SK-N-SH treated with all-trans-retinoic acid at 6 μM for 48 hours (cell line): ENCODE data around the gene SMAD3.

Experiments
- ATAC-seq: fragments of 200-7000 bp; cut with Tn5 transposase; 3 replicates; pipeline ENCODE4 v1.9.1; 2020; ENCODE audit warnings: mild to moderate bottlenecking, moderate library complexity
- ARNTL ChIP-seq: fragments of 450-650 bp; formaldehyde crosslinking; IDR thresholded peaks from 2 replicates; pipeline ENCODE4 v1.5.0; 2020; ENCODE audit warnings: low read depth, mild to moderate bottlenecking, moderate library complexity, borderline replicate concordance
- BACH2 ChIP-seq: fragments of 250-450 bp; sonication (Bioruptor Pico); IDR thresholded peaks from 2 replicates; pipeline ENCODE4 v1.9.0; 2021; ENCODE audit warnings: mild to moderate bottlenecking, borderline replicate concordance
- CREB5 ChIP-seq: fragments of 250-450 bp; sonication (Bioruptor Pico); IDR thresholded peaks from 2 replicates; pipeline ENCODE4 v1.5.1; 2020; ENCODE audit warnings: low read depth, mild to moderate bottlenecking, moderate library complexity
- CSDC2 ChIP-seq: fragments of 250-450 bp; sonication (Bioruptor Pico); IDR thresholded peaks from 2 replicates; pipeline ENCODE4 v1.5.0; 2020; ENCODE audit warnings: mild to moderate bottlenecking, moderate library complexity
- CSRNP3 ChIP-seq: fragments of 250-450 bp; sonication (Bioruptor Pico); IDR thresholded peaks from 2 replicates; pipeline ENCODE4 v1.5.1; 2021; ENCODE audit warnings: mild to moderate bottlenecking, moderate library complexity
- ESRRG ChIP-seq: fragments of 250-450 bp; sonication (Bioruptor Pico); IDR thresholded peaks from 2 replicates; pipeline ENCODE4 v1.6.1; 2021; ENCODE audit warnings: mild to moderate bottlenecking
- GLIS3 ChIP-seq: fragments of 250-450 bp; sonication (Bioruptor Pico); IDR thresholded peaks from 2 replicates; pipeline ENCODE4 v1.5.0; 2020; ENCODE audit warnings: mild to moderate bottlenecking, moderate library complexity
- ISL1 ChIP-seq: fragments of 250-450 bp; sonication (Bioruptor Pico); IDR thresholded peaks from 2 replicates; pipeline ENCODE4 v2.1.2; 2022; ENCODE audit warnings: mild to moderate bottlenecking, moderate library complexity
- POU6F1 ChIP-seq: fragments of 250-450 bp; sonication (Bioruptor Pico); IDR thresholded peaks from 2 replicates; pipeline ENCODE4 v1.8.0; 2021; ENCODE audit warnings: low read depth, mild to moderate bottlenecking, moderate library complexity, borderline replicate concordance
- RARB ChIP-seq: fragments of 250-450 bp; sonication (Bioruptor Pico); IDR thresholded peaks from 2 replicates; pipeline ENCODE4 v1.8.0; 2021; ENCODE audit warnings: mild to moderate bottlenecking, moderate library complexity
- SNAI2 ChIP-seq: fragments of 250-450 bp; sonication (Bioruptor Pico); IDR thresholded peaks from 2 replicates; pipeline ENCODE4 v1.5.0; 2020; ENCODE audit warnings: mild to moderate bottlenecking, moderate library complexity
- TSHZ2 ChIP-seq: fragments of 250-450 bp; sonication (Bioruptor Pico); IDR thresholded peaks from 2 replicates; pipeline ENCODE4 v1.5.0; 2020; ENCODE audit warnings: mild to moderate bottlenecking, moderate library complexity
- ZC3H10 ChIP-seq: fragments of 250-450 bp; sonication (Bioruptor Pico); IDR thresholded peaks from 2 replicates; pipeline ENCODE4 v1.5.1; 2021; ENCODE audit warnings: mild to moderate bottlenecking, moderate library complexity
- ZFP30 ChIP-seq: fragments of 450-650 bp; formaldehyde crosslinking; IDR thresholded peaks from 2 replicates; pipeline ENCODE4 v1.5.0; 2022; ENCODE audit warnings: mild to moderate bottlenecking, moderate library complexity
- ZNF565 ChIP-seq: fragments of 450-650 bp; formaldehyde crosslinking; conservative IDR thresholded peaks from 2 replicates; pipeline ENCODE4 v1.5.0; 2020; ENCODE audit warnings: low read depth, mild to moderate bottlenecking, moderate library complexity
- ZNF70 ChIP-seq: fragments of 450-650 bp; formaldehyde crosslinking; IDR thresholded peaks from 2 replicates; pipeline ENCODE4 v1.5.0; 2020; ENCODE audit warnings: mild to moderate bottlenecking, moderate library complexity
- ZNF8 ChIP-seq: fragments of 450-650 bp; formaldehyde crosslinking; IDR thresholded peaks from 2 replicates; pipeline ENCODE4 v1.5.0; 2020; ENCODE audit warnings: mild to moderate bottlenecking, moderate library complexity

SMAD3 gene

GRCh38 chr15:67048281-67049279 lies 16.8 kb upstream of the SMAD3 start:
- ATAC-seq = peak; percentile 34
- TF ChIP-seq GLIS3 (CRISPR knock-in tag) (no peak), SNAI2 (0 out of 2 replicates have a peak, but pooled peaks have one; percentile 11), ISL1 (CRISPR knock-in tag) (peak; percentile 40; the same call in 1 of the 2 replicates)

- peak; percentile 69 for ATAC-seq
- TF ChIP-seq TSHZ2 (CRISPR knock-in tag) = no peak
- peak; percentile 39 for TF ChIP-seq ISL1 (CRISPR knock-in tag)
Measured at GRCh38 chr15:67049351-67050044, 15.9 kb upstream of the SMAD3 start.

GRCh38 chr15:67050062-67050461 lies 15.3 kb upstream of the SMAD3 start:
- ATAC-seq = peak; percentile 19; the same call in 1 of the 3 replicates
- no peak for TF ChIP-seq CSDC2 (CRISPR knock-in tag)
- TF ChIP-seq RARB (CRISPR knock-in tag) = no peak
- TF ChIP-seq BACH2 = no peak

- TF ChIP-seq ZNF8 (CRISPR knock-in tag) (no peak), ZC3H10 (CRISPR knock-in tag) (no peak), GLIS3 (CRISPR knock-in tag) (no peak), ARNTL (no peak), ZNF70 (CRISPR knock-in tag) (no peak), ESRRG (CRISPR knock-in tag) (no peak), ISL1 (CRISPR knock-in tag) (no peak), ZNF565 (no peak), CSRNP3 (CRISPR knock-in tag) (no peak), CSDC2 (CRISPR knock-in tag) (no peak), POU6F1 (CRISPR knock-in tag) (no peak), TSHZ2 (CRISPR knock-in tag) (no peak), ZFP30 (no peak), BACH2 (no peak), SNAI2 (no peak), CREB5 (no peak)
- ATAC-seq = no peak
Measured at GRCh38 chr15:67050522-67051087, 14.8 kb upstream of the SMAD3 start.
